Left lung (tissue), 10 donors: ENCODE results near the gene BTG3. TPM values are rescaled to one million over a fixed set of nuclear protein-coding genes. Genes with fewer than 3 reads are reported as not detected.
A peak's percentile ranks its signal among the peaks of the same experiment; 100 is the strongest.

Experiments used
- ATAC-seq: fragments of 200-7000 bp; cut with Tn5 transposase; one replicate; pipeline ENCODE4 v1.9.1; 2020; ENCODE audit warnings: moderate library complexity
- DNase-seq, 4 donors: peaks; one replicate each; pipeline ENCODE4 v3.0.0-alpha.2; 2013 to 2020
- H3K27ac ChIP-seq, 2 donors: fragments of 200-600 bp; sonication (generic) in 1 of 2; one replicate each; pipeline versions ENCODE4 v1.5.0 to v1.8.0; 2020 to 2021
- H3K27me3 ChIP-seq, 2 donors: fragments of 200-600 bp; sonication (generic) in 1 of 2; one replicate each; pipeline versions ENCODE4 v1.5.0 to v1.8.0; 2020 to 2021
- H3K36me3 ChIP-seq, 2 donors: fragments of 200-600 bp; sonication (generic) in 1 of 2; one replicate each; pipeline versions ENCODE4 v1.5.0 to v1.8.0; 2020 to 2021
- H3K4me1 ChIP-seq, 2 donors: fragments of 200-600 bp; one replicate each; pipeline ENCODE4 v1.8.0; 2021
- H3K4me3 ChIP-seq, 2 donors: fragments of 200-600 bp; sonication (generic) in 1 of 2; one replicate each; pipeline versions ENCODE4 v1.5.0 to v1.8.0; 2020 to 2021; ENCODE audit warnings: mild to moderate bottlenecking in 1 of 2
- H3K9me3 ChIP-seq, 2 donors: fragments of 200-600 bp; sonication (generic) in 1 of 2; one replicate each; pipeline versions ENCODE4 v1.5.0 to v1.8.0; 2020 to 2021
- CTCF ChIP-seq, 2 donors: fragments of 200-600 bp; sonication (generic) in 1 of 2; IDR thresholded peaks; one replicate each; pipeline versions ENCODE4 v1.5.0 to v1.8.0; 2021; ENCODE audit warnings: antibody characterized with exemption in 2 of 2
- intact Hi-C, 2 donors: fragments of 100-400 bp; cut with DNase I; formaldehyde crosslinking; loops; one replicate each; pipeline versions ENCODE4 v1.11.2 to v1.14.2; 2022
- polyA plus RNA-seq, 6 donors: library from polyadenylated mRNA; unstranded; fragments of 120-200 nt; gene quantifications; one replicate each; pipeline ENCODE4 v1.2.1, GENCODE V29; 2013; ENCODE audit not compliant: insufficient read length in 6 of 6
- total RNA-seq, 2 donors: library from RNA; stranded (reverse); fragmentation: NEBNext Ultra II Directional; extraction: Animal tissue kit (Norgen Biotek cat#: 25700); gene quantifications; one replicate each; pipeline ENCODE4 v1.2.1, GENCODE V29; 2021
- donor health status: DM: no; HTN: yes; CAD: no.
- donor health status: DM: no; HTN: no; CAD: no.

The BTG3 gene
- total and polyA plus RNA-seq, 8 donors, result 43.5 to 81.4 (median 45.7) TPM

- no peak for DNase-seq
- Histone ChIP-seq H3K27ac (no peak overlapping the region), H3K27me3 (no peaks in the 10 kb centered on the region), H3K4me3 (no peak overlapping the region), H3K9me3 (peaks cover 0 to 3% of the 10 kb centered on the region in 2 donors), H3K4me1 (no peaks in the 10 kb centered on the region), H3K36me3 (no peaks in the 10 kb centered on the region)
- ATAC-seq, result no peak
- intact Hi-C loops, result no loop called here
- TF ChIP-seq CTCF (IDR thresholded peaks at IDR 0.05), result no peak
Measured at GRCh38 chr21:17640821-17641220, 28.1 kb upstream of the BTG3 start.

- Histone ChIP-seq H3K36me3 (no peaks in the 10 kb centered on the region), H3K27ac (no peak overlapping the region), H3K27me3 (no peaks in the 10 kb centered on the region), H3K4me1 (no peaks in the 10 kb centered on the region), H3K9me3 (peaks cover 0 to 3% of the 10 kb centered on the region in 2 donors), H3K4me3 (no peak overlapping the region)
- DNase-seq (no peak), ATAC-seq (no peak)
- intact Hi-C loops, result no loop called here
- TF ChIP-seq CTCF (IDR thresholded peaks at IDR 0.05), result no peak
Measured at GRCh38 chr21:17636711-17637110, 24.0 kb upstream of the BTG3 start.

- no peak for TF ChIP-seq CTCF (IDR thresholded peaks at IDR 0.05)
- Histone ChIP-seq H3K4me3 (no peak overlapping the region), H3K36me3 (no peaks in the 10 kb centered on the region), H3K9me3 (no peaks in the 10 kb centered on the region), H3K27me3 (no peaks in the 10 kb centered on the region), H3K27ac (no peak overlapping the region), H3K4me1 (no peaks in the 10 kb centered on the region)
- intact Hi-C loops, result no loop called here
- DNase-seq (peak in 2 of 4 donors; percentile 49 to 54), ATAC-seq (no peak)
Measured at GRCh38 chr21:17631195-17631594, 18.5 kb upstream of the BTG3 start.

GRCh38 chr21:17622018-17622417 lies 9.3 kb upstream of the BTG3 start:
- intact Hi-C loops, result no loop called here
- no peak for ATAC-seq
- TF ChIP-seq CTCF (IDR thresholded peaks at IDR 0.05), result no peak

GRCh38 chr21:17616831-17617230 lies 4.1 kb upstream of the BTG3 start:
- Histone ChIP-seq H3K4me1 (no peaks in the 10 kb centered on the region), H3K4me3 (no peak overlapping the region), H3K36me3 (no peaks in the 10 kb centered on the region), H3K27me3 (no peaks in the 10 kb centered on the region), H3K9me3 (no peaks in the 10 kb centered on the region), H3K27ac (no peak overlapping the region)
- TF ChIP-seq CTCF (IDR thresholded peaks at IDR 0.05), result no peak
- ATAC-seq (no peak), DNase-seq (peak in 1 of 4 donors; percentile 19)
- intact Hi-C loops, result loop anchor here in 1 of 2 donors (10.0 kb wide), 1 partner anchor 208 kb away; no protein-coding TSS in a partner anchor

More at GRCh38 chr21:17622018-17622417, 9.3 kb upstream of the BTG3 start:
- DNase-seq, result no peak
- no peaks in the 10 kb centered on the region for H3K36me3 ChIP-seq
- H3K27ac ChIP-seq, result no peak overlapping the region
- no peak overlapping the region for H3K4me3 ChIP-seq
- no peaks in the 10 kb centered on the region for H3K9me3 ChIP-seq
- no peaks in the 10 kb centered on the region for H3K27me3 ChIP-seq
- no peaks in the 10 kb centered on the region for H3K4me1 ChIP-seq
